Stomach (tissue), 19 donors: Measurements from ENCODE around the gene EWSR1. TPM values are rescaled to one million over a fixed set of nuclear protein-coding genes. Genes with fewer than 3 reads are reported as not detected.
"Not testable (repeated sequence)": the region's sequence is repeated elsewhere in the genome, so short reads cannot be mapped to it uniquely, and the experiment has no call there.

Experiments used
- DNase-seq, 2 donors: peaks; one replicate each; pipeline versions ENCODE4 v3.0.0 to v3.0.0-alpha.2; 2013 to 2019
- H3K27ac ChIP-seq, 5 donors: fragments of 200-600 bp in 4 of 5; sonication (generic) in 4 of 5; one replicate each; pipeline ENCODE4 v1.5.1; 2013 to 2019; ENCODE audit warnings: mild to moderate bottlenecking in 1 of 5, moderate library complexity in 1 of 5
- H3K27me3 ChIP-seq, 3 donors: fragments of 200-600 bp; sonication (generic); one replicate each; pipeline ENCODE4 v1.5.1; 2017 to 2019; ENCODE audit warnings: mixed run types in 1 of 3
- H3K36me3 ChIP-seq, 4 donors: fragments of 200-600 bp; sonication (generic); 1 replicate in 3 of 4; 2 replicates in 1 of 4; pipeline ENCODE4 v1.5.1; 2016 to 2019
- H3K4me1 ChIP-seq, 4 donors: fragments of 200-600 bp; sonication (generic); one replicate each; pipeline ENCODE4 v1.5.1; 2016 to 2019
- H3K4me3 ChIP-seq, 4 donors: fragments of 200-600 bp; sonication (generic) in 3 of 4; one replicate each; pipeline ENCODE4 v1.5.1; 2016 to 2019; ENCODE audit warnings: mild to moderate bottlenecking in 1 of 4
- H3K9me3 ChIP-seq, 4 donors: fragments of 200-600 bp; sonication (generic); one replicate each; pipeline ENCODE4 v1.5.1; 2016 to 2019
- CTCF ChIP-seq, 7 experiments: fragments of 450-650 bp in 4 of 7; fragments of 200-600 bp in 3 of 7; sonication (generic) in 3 of 7; IDR thresholded peaks; one replicate each; pipeline ENCODE4 v1.5.1; 2016 to 2019; ENCODE audit warnings: antibody characterized with exemption in 7 of 7, control low read depth in 2 of 7, mild to moderate bottlenecking in 1 of 7
- EP300 ChIP-seq: sonication (generic); formaldehyde crosslinking; IDR thresholded peaks from one replicate; pipeline ENCODE4 v1.6.1; 2017; ENCODE audit warnings: antibody characterized with exemption
- POLR2A ChIP-seq, 4 donors: fragments of 450-650 bp; IDR thresholded peaks; one replicate each; pipeline ENCODE4 v1.6.1; 2016; ENCODE audit warnings: antibody characterized with exemption in 4 of 4, control low read depth in 2 of 4, mild to moderate bottlenecking in 1 of 4, moderate library complexity in 1 of 4
- POLR2AphosphoS5 ChIP-seq, 3 donors: sonication (generic); formaldehyde crosslinking; IDR thresholded peaks; one replicate each; pipeline ENCODE4 v1.6.1; 2016; ENCODE audit warnings: antibody characterized with exemption in 3 of 3
- WGBS, 5 donors: extraction: QIAGEN DNeasy Blood & Tissue Kit in 3 of 5; methylation state at CpG; one replicate each; pipeline versions ENCODE4 v1.1.5 to v1.1.7; 2013 to 2018; 5-methylcytosine and 5-hydroxymethylcytosine counted together
- intact Hi-C: fragments of 100-400 bp; cut with DNase I; formaldehyde crosslinking; loops from one replicate; pipeline ENCODE4 v1.15.1; 2023; ENCODE audit warnings: low total_unique reads
- long read RNA-seq, 10 donors: transcript quantifications; one replicate each; lab custom pipeline, GENCODE V29; 2026
- polyA plus RNA-seq, 3 donors: library from polyadenylated mRNA; stranded (reverse); fragments of 200-250 nt; gene quantifications; one replicate each; pipeline ENCODE4 v1.2.3, GENCODE V29; 2013
- total RNA-seq, 5 donors: library from RNA; depleted of rRNA; stranded (reverse); fragments of >200 nt; gene quantifications; one replicate each; pipeline versions ENCODE4 v1.1.0 to v1.2.3, GENCODE V29; 2014 to 2016
- donor health status: healthy with polysubstance abuse.
- donor health status: Bipolar disorder and iron deficiency.
- donor health status: healthy.

The EWSR1 gene
- total RNA-seq (100 to 1,000 TPM; 145 to 376 (median 185) TPM), polyA plus RNA-seq (100 to 1,000 TPM in 1 of 3 donors, 10 to 100 TPM in 2; 97.7 to 137 (median 98.2) TPM)
- long read RNA-seq, donor 1, partial matches to known transcripts: 23 of 27 reads
- long read RNA-seq, donor 1, other reads (novel, unspliced or antisense): 0 of 27 reads
- long read RNA-seq, donor 2, transcript EWSR1-206 (17 exons, 2,654 nt): minor isoform, 7 of 57 reads
- long read RNA-seq, donor 2, transcript EWSR1-217 (8 exons, 3,231 nt): minor isoform, 6 of 57 reads
- long read RNA-seq, donor 2, transcript EWSR1-215 (8 exons, 2,630 nt): minor isoform, 5 of 57 reads
- long read RNA-seq, donor 2, transcript EWSR1-207 (17 exons, 2,207 nt): major isoform, 8 of 57 reads
- long read RNA-seq, donor 2, partial matches to known transcripts: 30 of 57 reads
- long read RNA-seq, donor 2, other reads (novel, unspliced or antisense): 0 of 57 reads
- long read RNA-seq, donor 3, partial matches to known transcripts: 23 of 30 reads
- long read RNA-seq, donor 3, other reads (novel, unspliced or antisense): 0 of 30 reads
- long read RNA-seq, donor 4: 0 reads
- long read RNA-seq, donor 5, transcript EWSR1-215 (8 exons, 2,630 nt): minor isoform, 5 of 53 reads
- long read RNA-seq, donor 5, transcript EWSR1-207 (17 exons, 2,207 nt): major isoform, 6 of 53 reads
- long read RNA-seq, donor 5, partial matches to known transcripts: 34 of 53 reads
- long read RNA-seq, donor 5, other reads (novel, unspliced or antisense): 0 of 53 reads
- long read RNA-seq, donor 6, transcript EWSR1-215 (8 exons, 2,630 nt): minor isoform, 9 of 129 reads
- long read RNA-seq, donor 6, transcript EWSR1-217 (8 exons, 3,231 nt): minor isoform, 11 of 129 reads
- long read RNA-seq, donor 6, transcript EWSR1-206 (17 exons, 2,654 nt): minor isoform, 13 of 129 reads
- long read RNA-seq, donor 6, transcript EWSR1-207 (17 exons, 2,207 nt): major isoform, 19 of 129 reads
- long read RNA-seq, donor 6, partial matches to known transcripts: 76 of 129 reads
- long read RNA-seq, donor 6, other reads (novel, unspliced or antisense): 0 of 129 reads
- long read RNA-seq, donor 7, transcript EWSR1-206 (17 exons, 2,654 nt): major isoform, 5 of 32 reads
- long read RNA-seq, donor 7, partial matches to known transcripts: 19 of 32 reads
- long read RNA-seq, donor 7, other reads (novel, unspliced or antisense): 0 of 32 reads
- long read RNA-seq, donor 8, partial matches to known transcripts: 47 of 59 reads
- long read RNA-seq, donor 8, other reads (novel, unspliced or antisense): 0 of 59 reads
- long read RNA-seq, donor 9, partial matches to known transcripts: 54 of 60 reads
- long read RNA-seq, donor 9, other reads (novel, unspliced or antisense): 0 of 60 reads
- long read RNA-seq, donor 10, transcript EWSR1-206 (17 exons, 2,654 nt): major isoform, 5 of 20 reads
- long read RNA-seq, donor 10, partial matches to known transcripts: 8 of 20 reads
- long read RNA-seq, donor 10, other reads (novel, unspliced or antisense): 0 of 20 reads

- TF ChIP-seq EP300 (no peak), POLR2A (IDR thresholded peaks at IDR 0.05) (peak in 2 of 4 donors; percentile 65 to 70), POLR2AphosphoS5 (IDR thresholded peaks at IDR 0.05) (peak; percentile 89 to 96 (median 93))
- intact Hi-C loops: no loop called here
- peak within 1 kb of the TSS; percentile 79 to 98 (median 94) for H3K4me3 ChIP-seq
- no peaks in the 10 kb centered on the region for H3K9me3 ChIP-seq
- H3K4me1 ChIP-seq: peaks cover 48 to 61% (median 61%) of the 10 kb centered on the region in 4 donors
- DNase-seq: peak; percentile 96 to 97
- peaks cover 5 to 37% (median 32%) of the 10 kb centered on the region in 4 donors for H3K36me3 ChIP-seq
- WGBS, 5 donors: 0 to 1% (median 0%) methylated on average over 51 to 67 of the region's 67 CpGs
- peak within 1 kb of the TSS; percentile 94 to 100 (median 99) for H3K27ac ChIP-seq
- H3K27me3 ChIP-seq: no peaks in the 10 kb centered on the region
These were observed at the start of gene EWSR1, which contains the start of gene RHBDD3 for GRCh38 chr22:29267858-29268510. Gene EWSR1 (plus strand): TSS chr22:29268268. CDS start chr22:29268337, 69 bp downstream. Gene RHBDD3 (minus strand): TSS chr22:29267981. CDS start chr22:29265626, 2,355 bp downstream.

GRCh38 chr22:29218758-29219408 lies 49.2 kb upstream of the EWSR1 start:
- DNase-seq: no peak
- Histone ChIP-seq H3K4me1 (peaks cover 13 to 32% (median 23%) of the 10 kb centered on the region in 4 donors), H3K36me3 (no peaks in the 10 kb centered on the region), H3K4me3 (no peak overlapping the region), H3K27me3 (no peaks in the 10 kb centered on the region), H3K27ac (no peak overlapping the region), H3K9me3 (no peaks in the 10 kb centered on the region)
- TF ChIP-seq POLR2A (IDR thresholded peaks at IDR 0.05) (no peak), POLR2AphosphoS5 (IDR thresholded peaks at IDR 0.05) (no peak), EP300 (no peak), CTCF (IDR thresholded peaks at IDR 0.05) (no peak)
- WGBS, 5 donors: 84 to 97% (median 91%) methylated on average over 6 to 11 of the region's 11 CpGs
- intact Hi-C loops: no loop called here

GRCh38 chr22:29219409-29219782 lies 48.7 kb upstream of the EWSR1 start:
- Histone ChIP-seq H3K4me1 (peaks cover 15 to 35% (median 28%) of the 10 kb centered on the region in 4 donors), H3K27ac (peak overlapping the region in 2 of 5 donors; percentile 36 to 45)
- H3K27me3 ChIP-seq, intact Hi-C loops, H3K36me3 ChIP-seq, H3K9me3 ChIP-seq, H3K4me3 ChIP-seq, DNase-seq: not testable (repeated sequence)
- 57 to 93% (median 80%) methylated on average over 2 of the region's 2 CpGs for WGBS, 5 donors

GRCh38 chr22:29219881-29220670 lies 48.0 kb upstream of the EWSR1 start:
- Histone ChIP-seq H3K4me3 (no peak overlapping the region), H3K27ac (peak overlapping the region in 4 of 5 donors; percentile 22 to 45 (median 32)), H3K27me3 (no peaks in the 10 kb centered on the region), H3K4me1 (peaks cover 15 to 41% (median 34%) of the 10 kb centered on the region in 4 donors), H3K36me3 (no peaks in the 10 kb centered on the region), H3K9me3 (no peaks in the 10 kb centered on the region)
- peak; percentile 48 to 60 for DNase-seq
- WGBS, 5 donors: 28 to 52% (median 35%) methylated on average over 14 of the region's 14 CpGs
- intact Hi-C loops: no loop called here
- no peak for TF ChIP-seq EP300
- no peak for TF ChIP-seq POLR2A (IDR thresholded peaks at IDR 0.05)
- no peak for TF ChIP-seq POLR2AphosphoS5 (IDR thresholded peaks at IDR 0.05)
- no peak for TF ChIP-seq CTCF (IDR thresholded peaks at IDR 0.05)
